Esophagus squamous epithelium (tissue), 5 donors: ENCODE data around the gene RSPH10B2. TPM values are rescaled to one million over a fixed set of nuclear protein-coding genes. Genes with fewer than 3 reads are reported as not detected.
"Not testable (repeated sequence)": the region's sequence is repeated elsewhere in the genome, so short reads cannot be mapped to it uniquely, and the experiment has no call there.

Source experiments
- DNase-seq: peaks from one replicate; lab custom pipeline; 2025; lab: John Stamatoyannopoulos, UW
- H3K27ac ChIP-seq, 4 donors: fragments of 200-600 bp; sonication (generic); one replicate each; pipeline ENCODE4 v1.5.1; 2016 to 2019; ENCODE audit warnings: mild to moderate bottlenecking in 1 of 4
- H3K27me3 ChIP-seq, 4 donors: fragments of 200-600 bp; sonication (generic); 1 replicate in 3 of 4; 2 replicates in 1 of 4; pipeline versions ENCODE4 v1.5.1 to v1.6.0; 2017 to 2021; ENCODE audit warnings: antibody characterized with exemption in 1 of 4
- H3K36me3 ChIP-seq, 3 donors: fragments of 200-600 bp; sonication (generic); one replicate each; pipeline ENCODE4 v1.5.1; 2016 to 2019
- H3K4me1 ChIP-seq, 3 donors: fragments of 200-600 bp; sonication (generic); one replicate each; pipeline ENCODE4 v1.5.1; 2017 to 2019
- H3K4me3 ChIP-seq, 4 donors: fragments of 200-600 bp; sonication (generic); 1 replicate in 3 of 4; 2 replicates in 1 of 4; pipeline ENCODE4 v1.5.1; 2016 to 2019; ENCODE audit warnings: mild to moderate bottlenecking in 2 of 4, moderate library complexity in 1 of 4
- H3K9me3 ChIP-seq, 3 donors: fragments of 200-600 bp; sonication (generic); one replicate each; pipeline ENCODE4 v1.5.1; 2016 to 2019
- CTCF ChIP-seq, 6 experiments: fragments of 450-650 bp in 4 of 6; fragments of 200-600 bp in 2 of 6; sonication (generic) in 2 of 6; IDR thresholded peaks; one replicate each; pipeline ENCODE4 v1.5.1; 2016 to 2019; ENCODE audit warnings: antibody characterized with exemption in 6 of 6, mild to moderate bottlenecking in 4 of 6, moderate library complexity in 4 of 6
- POLR2A ChIP-seq, 4 donors: fragments of 450-650 bp; IDR thresholded peaks; one replicate each; pipeline ENCODE4 v1.6.1; 2017; ENCODE audit warnings: antibody characterized with exemption in 4 of 4, mild to moderate bottlenecking in 4 of 4, moderate library complexity in 3 of 4
- WGBS, 2 donors: methylation state at CpG; one replicate each; pipeline ENCODE4 v1.1.5; 2018; 5-methylcytosine and 5-hydroxymethylcytosine counted together
- intact Hi-C: fragments of 100-400 bp; cut with DNase I; formaldehyde crosslinking; loops from one replicate; pipeline ENCODE4 v1.15.0; 2022
- total RNA-seq, 4 donors: library from RNA; depleted of rRNA; stranded (reverse); fragments of >200 nt; gene quantifications; one replicate each; pipeline ENCODE4 v1.1.0, GENCODE V29; 2016
- donor health status: DM: yes; HTN: yes; CAD: no.

The RSPH10B2 gene
- total RNA-seq, 4 donors from 2014 or later: not detected

GRCh38 chr7:6729492-6730342 is 24.2 kb upstream of the RSPH10B2 start:
- intact Hi-C loops: no loop called here
- peak overlapping the region; percentile 86 to 94 (median 92) for H3K27ac ChIP-seq
- no peaks in the 10 kb centered on the region for H3K9me3 ChIP-seq
- peak in 2 of 6 experiments; percentile 14 to 27 for TF ChIP-seq CTCF (IDR thresholded peaks at IDR 0.05)
- peak in 1 of 4 donors; percentile 60 for TF ChIP-seq POLR2A (IDR thresholded peaks at IDR 0.05)
- peaks cover 4 to 40% (median 9%) of the 10 kb centered on the region in 3 donors for H3K4me1 ChIP-seq
- H3K27me3 ChIP-seq: no peaks in the 10 kb centered on the region
- H3K4me3 ChIP-seq: peak overlapping the region; percentile 87 to 95 (median 92)
- WGBS, 2 donors: 0 to 13% methylated on average over 3 to 9 of the region's 66 CpGs
- H3K36me3 ChIP-seq: peaks cover 0 to 29% (median 5%) of the 10 kb centered on the region in 3 donors
- peak; percentile 55 for DNase-seq

GRCh38 chr7:6730343-6730633 is 23.6 kb upstream of the RSPH10B2 start:
- Histone ChIP-seq H3K9me3 (no peaks in the 10 kb centered on the region), H3K36me3 (peaks cover 0 to 35% (median 6%) of the 10 kb centered on the region in 3 donors), H3K27me3 (no peaks in the 10 kb centered on the region), H3K27ac (peak overlapping the region; percentile 86 to 94 (median 92)), H3K4me1 (peaks cover 4 to 40% (median 9%) of the 10 kb centered on the region in 3 donors), H3K4me3 (peak overlapping the region; percentile 87 to 95 (median 92))
- intact Hi-C loops: no loop called here
- WGBS, 2 donors: 1 to 3% methylated on average over 13 to 18 of the region's 18 CpGs
- no peak for TF ChIP-seq POLR2A (IDR thresholded peaks at IDR 0.05)
- no peak for DNase-seq

GRCh38 chr7:6738415-6738814 is 15.5 kb upstream of the RSPH10B2 start:
- H3K27me3 ChIP-seq, DNase-seq, H3K9me3 ChIP-seq, intact Hi-C loops, H3K27ac ChIP-seq, H3K4me1 ChIP-seq, H3K4me3 ChIP-seq: not testable (repeated sequence)
- whole genome bisulfite sequencing, 2 donors: 100% methylated on average over 2 of the region's 11 CpGs; no CpG with 5 or more reads in 1 of the 2 donors
- H3K36me3 ChIP-seq: peaks cover 0 to 87% (median 15%) of the 10 kb centered on the region in 3 donors

GRCh38 chr7:6744410-6745100 is 9.3 kb upstream of the RSPH10B2 start:
- H3K9me3 ChIP-seq, DNase-seq, intact Hi-C loops, H3K27me3 ChIP-seq, H3K4me1 ChIP-seq, H3K27ac ChIP-seq, H3K4me3 ChIP-seq: not testable (repeated sequence)
- H3K36me3 ChIP-seq: peaks cover 0 to 43% (median 0%) of the 10 kb centered on the region in 3 donors
- 75 to 100% methylated on average over 1 of the region's 12 CpGs for WGBS, 2 donors

GRCh38 chr7:6749335-6749734 is 4.6 kb upstream of the RSPH10B2 start:
- H3K9me3 ChIP-seq, intact Hi-C loops, H3K4me1 ChIP-seq, H3K27ac ChIP-seq, H3K27me3 ChIP-seq, H3K4me3 ChIP-seq, DNase-seq: not testable (repeated sequence)
- peaks cover 0 to 19% (median 0%) of the 10 kb centered on the region in 3 donors for H3K36me3 ChIP-seq
- WGBS, 2 donors: 80 to 100% methylated on average over 1 to 3 of the region's 12 CpGs

- DNase-seq, H3K9me3 ChIP-seq, H3K27ac ChIP-seq, H3K4me1 ChIP-seq, intact Hi-C loops, H3K4me3 ChIP-seq, H3K27me3 ChIP-seq: not testable (repeated sequence)
- WGBS, 2 donors: 89 to 96% methylated on average over 3 to 5 of the region's 6 CpGs
- peaks cover 0 to 19% (median 0%) of the 10 kb centered on the region in 3 donors for H3K36me3 ChIP-seq
Measured at GRCh38 chr7:6750173-6750572, 3.7 kb upstream of the RSPH10B2 start.

GRCh38 chr7:6761186-6761585 is 7.3 kb downstream of the RSPH10B2 start:
- H3K4me1 ChIP-seq, H3K9me3 ChIP-seq, DNase-seq, intact Hi-C loops, H3K36me3 ChIP-seq, H3K27me3 ChIP-seq, H3K4me3 ChIP-seq, H3K27ac ChIP-seq: not testable (repeated sequence)
- WGBS, 2 donors: no CpG with 5 or more reads among the region's 12 CpGs

- H3K36me3 ChIP-seq, H3K4me1 ChIP-seq, H3K4me3 ChIP-seq, DNase-seq, intact Hi-C loops, H3K27ac ChIP-seq, H3K9me3 ChIP-seq, H3K27me3 ChIP-seq: not testable (repeated sequence)
- WGBS, 2 donors: 71% methylated on average over 6 of the region's 6 CpGs; no CpG with 5 or more reads in 1 of the 2 donors
Measured at GRCh38 chr7:6781581-6781980, 27.7 kb downstream of the RSPH10B2 start.

GRCh38 chr7:6789353-6789752 is 35.5 kb downstream of the RSPH10B2 start:
- intact Hi-C loops, H3K4me3 ChIP-seq, H3K4me1 ChIP-seq, H3K36me3 ChIP-seq, H3K9me3 ChIP-seq, H3K27ac ChIP-seq, DNase-seq, H3K27me3 ChIP-seq: not testable (repeated sequence)
- no CpG with 5 or more reads among the region's 13 CpGs for WGBS, 2 donors

- H3K4me3 ChIP-seq, H3K36me3 ChIP-seq, H3K9me3 ChIP-seq, intact Hi-C loops, H3K4me1 ChIP-seq, H3K27me3 ChIP-seq, DNase-seq, H3K27ac ChIP-seq: not testable (repeated sequence)
- WGBS, 2 donors: 40% methylated on average over 3 of the region's 15 CpGs; no CpG with 5 or more reads in 1 of the 2 donors
Measured at GRCh38 chr7:6792113-6792872, 38.4 kb downstream of the RSPH10B2 start.

- H3K9me3 ChIP-seq, H3K4me3 ChIP-seq, DNase-seq, H3K4me1 ChIP-seq, intact Hi-C loops, H3K27me3 ChIP-seq, H3K27ac ChIP-seq: not testable (repeated sequence)
- WGBS, 2 donors: 89% methylated on average over 4 of the region's 11 CpGs; no CpG with 5 or more reads in 1 of the 2 donors
- H3K36me3 ChIP-seq: peaks cover 0 to 10% (median 0%) of the 10 kb centered on the region in 3 donors
Measured at GRCh38 chr7:6794276-6794675, 40.4 kb downstream of the RSPH10B2 start.
